ENCODE data around the gene PGPEP1.
"Not testable (repeated sequence)": the region's sequence is repeated elsewhere in the genome, so short reads cannot be mapped to it uniquely, and the experiment has no call there.

PGPEP1 gene

DNA sequence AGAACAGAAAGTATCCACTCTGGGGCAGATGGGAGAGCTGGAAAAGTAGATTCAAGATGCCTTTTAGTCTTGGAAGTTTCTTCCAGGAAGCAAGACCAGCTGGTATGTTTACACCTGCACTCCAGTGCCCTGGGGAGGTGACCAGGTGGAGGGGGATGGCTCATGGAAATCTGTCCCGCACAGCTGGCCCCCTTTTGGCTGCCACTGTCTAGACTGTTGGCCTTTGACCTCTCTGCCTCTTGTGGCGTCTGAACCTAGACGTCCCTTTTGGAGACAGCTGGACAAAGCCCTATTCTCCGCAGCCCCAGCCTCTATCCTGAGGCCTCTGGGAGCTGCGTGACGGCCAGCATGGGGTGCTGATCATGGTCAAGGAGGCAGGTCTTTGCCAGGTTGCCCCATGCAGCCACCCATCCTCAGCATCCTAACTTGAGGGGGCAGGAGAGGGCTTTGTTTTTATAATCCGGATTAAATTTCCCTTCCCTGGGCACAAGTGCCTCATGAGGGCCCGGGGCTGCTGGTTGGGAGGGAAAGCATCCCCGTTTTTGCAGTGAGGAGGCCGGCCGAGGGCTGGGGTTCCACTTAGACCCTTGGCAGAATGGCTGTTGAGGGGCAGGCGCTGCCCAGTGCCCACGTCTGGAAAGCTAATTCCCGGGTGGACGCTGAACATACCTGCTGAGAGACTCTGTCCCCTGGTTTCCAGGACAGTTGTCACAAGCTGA is 28.3 kb downstream of the PGPEP1 start:
- no peak for DNase-seq

DNA sequence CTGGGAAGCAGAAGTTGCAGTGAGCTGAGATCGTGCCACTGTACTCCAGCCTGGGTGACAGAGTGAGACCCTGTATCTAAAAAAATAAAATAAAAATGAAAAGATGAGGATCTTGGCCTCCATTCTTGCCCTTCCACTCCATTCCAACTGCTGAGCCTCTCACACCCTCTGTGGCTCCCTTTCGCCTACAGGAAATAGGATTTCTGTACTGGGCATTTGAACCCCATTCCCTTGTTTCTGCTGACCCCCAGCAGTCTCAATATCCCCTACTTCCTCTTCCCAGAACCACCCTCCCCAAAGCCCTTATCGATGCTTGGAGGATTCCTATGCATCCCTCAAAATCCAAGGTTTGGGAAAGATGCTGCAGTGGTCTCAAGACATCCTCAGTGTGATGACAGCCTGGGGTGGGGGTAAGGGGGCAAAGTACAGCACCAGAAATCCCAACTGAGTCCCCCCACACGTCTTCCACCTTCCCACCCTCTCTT is 33.1 kb downstream of the PGPEP1 start:
- no peak for DNase-seq

DNA sequence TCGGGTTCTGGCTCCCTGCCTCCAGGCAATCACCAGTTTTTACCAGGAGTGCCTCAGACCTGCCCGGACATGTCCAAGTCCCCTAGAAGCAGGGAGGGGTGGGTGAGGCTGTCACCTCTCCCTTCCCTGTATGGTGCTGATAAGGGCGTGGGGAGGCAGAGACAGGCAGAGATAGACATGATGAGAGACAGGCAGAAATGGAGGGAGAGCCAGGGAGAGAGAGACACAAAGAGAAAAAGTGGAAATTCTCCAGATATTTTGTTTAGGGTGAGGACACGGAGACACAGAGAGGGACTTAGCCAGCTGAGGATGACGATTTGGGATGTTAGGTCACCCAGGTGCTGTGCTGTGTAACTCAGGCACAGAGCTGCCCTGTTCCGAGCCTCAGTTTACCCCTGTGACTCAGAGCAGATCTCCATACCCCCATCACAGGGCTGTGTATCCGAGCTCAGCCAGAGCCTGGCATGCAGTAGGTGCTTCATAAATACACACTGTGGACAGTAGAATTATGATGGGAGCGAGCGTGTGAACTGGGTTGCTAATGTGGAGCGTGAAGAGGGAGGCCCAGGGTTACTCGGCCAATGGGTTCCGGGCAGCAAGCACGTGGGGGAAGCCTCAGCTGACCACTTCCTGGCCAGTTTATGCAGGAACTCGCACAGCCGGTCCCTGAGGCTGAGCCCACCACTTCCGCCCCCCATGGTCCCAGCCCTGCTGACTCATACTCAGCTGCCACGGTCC is 33.7 kb downstream of the PGPEP1 start:
- DNase-seq = no peak

DNA sequence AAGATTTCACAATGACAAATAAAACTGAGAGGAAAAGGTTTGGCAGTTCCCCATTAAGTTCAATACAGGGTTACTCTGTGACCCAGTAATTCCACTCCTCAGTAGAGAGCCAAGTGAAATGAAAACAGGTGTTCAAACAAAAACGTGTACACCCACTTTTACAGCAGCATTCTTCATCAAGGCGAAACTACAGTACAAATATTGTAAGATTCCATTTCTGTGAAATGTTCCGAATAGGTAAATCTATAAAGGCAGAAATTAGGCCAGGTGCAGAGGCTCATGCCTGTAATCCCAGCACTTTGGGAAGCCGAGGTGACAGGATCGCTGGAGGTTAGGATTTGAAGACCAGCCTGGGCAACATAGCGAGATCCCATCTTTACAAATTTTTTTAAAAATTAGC is 36.6 kb downstream of the PGPEP1 start:
- no peak for DNase-seq

DNA sequence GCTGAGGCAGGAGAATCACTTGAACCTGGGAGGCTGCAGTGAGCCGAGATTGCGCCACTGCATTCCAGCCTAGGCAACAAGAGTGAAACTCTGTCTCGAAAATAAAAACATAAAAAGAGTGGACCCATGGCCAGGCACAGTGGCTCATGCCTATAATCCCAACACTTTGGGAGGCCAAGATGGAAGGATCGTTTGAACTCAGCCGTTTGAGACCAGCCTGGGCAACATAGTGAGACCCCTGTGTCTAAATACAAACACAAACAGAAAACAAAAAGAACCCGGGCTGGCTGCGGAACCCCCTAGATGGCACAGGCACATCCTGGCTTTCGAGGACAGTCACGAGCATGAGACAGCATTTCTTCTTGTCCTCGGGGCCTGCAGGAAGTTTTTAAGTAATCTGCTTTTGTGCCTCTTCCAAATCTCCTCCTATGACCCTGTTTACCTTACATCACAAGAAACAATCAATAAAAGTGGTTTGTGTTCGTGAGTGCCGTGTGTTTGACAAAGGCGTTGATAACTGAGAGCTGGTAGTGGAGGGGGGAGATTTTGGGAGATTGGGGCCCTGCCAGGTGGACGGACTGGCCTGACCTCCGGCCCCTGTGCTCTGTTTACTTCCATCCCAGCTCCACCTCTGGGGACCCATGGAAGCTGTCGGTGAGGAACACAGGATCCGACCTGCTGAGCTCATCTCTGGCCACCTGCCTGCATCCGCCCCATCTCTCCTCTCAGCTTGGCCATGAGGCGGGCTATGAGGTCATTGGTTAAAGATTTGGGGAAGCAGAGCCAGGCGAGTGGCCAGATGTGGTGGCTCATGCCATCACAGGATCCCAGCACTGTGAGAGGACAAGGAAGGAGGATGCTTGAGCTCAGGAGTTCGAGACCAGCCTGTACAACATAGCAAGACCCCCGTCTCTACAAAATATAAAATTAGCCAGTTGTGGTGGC is 39.7 kb downstream of the PGPEP1 start:
- peak; percentile 52 for DNase-seq

DNA sequence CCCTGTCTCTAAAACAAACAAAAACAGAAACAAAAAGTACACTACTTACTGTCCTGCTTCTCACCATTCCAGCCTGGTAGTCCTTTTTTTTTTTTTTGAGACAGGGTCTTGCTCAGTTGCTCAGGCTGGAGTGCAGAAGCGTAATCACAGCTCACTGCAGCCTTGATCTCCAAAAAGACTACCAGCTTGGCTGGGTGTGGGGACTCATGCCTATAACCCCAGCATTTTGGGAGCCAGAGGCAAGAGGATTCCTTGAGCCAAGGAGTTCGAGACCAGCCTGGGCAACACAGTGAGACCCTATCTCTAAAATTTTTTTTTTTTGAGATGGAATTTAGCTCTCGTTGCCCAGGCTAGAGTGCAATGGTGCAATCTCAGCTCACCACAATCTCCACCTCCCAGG is 40.4 kb downstream of the PGPEP1 start:
- no peak for DNase-seq

DNA sequence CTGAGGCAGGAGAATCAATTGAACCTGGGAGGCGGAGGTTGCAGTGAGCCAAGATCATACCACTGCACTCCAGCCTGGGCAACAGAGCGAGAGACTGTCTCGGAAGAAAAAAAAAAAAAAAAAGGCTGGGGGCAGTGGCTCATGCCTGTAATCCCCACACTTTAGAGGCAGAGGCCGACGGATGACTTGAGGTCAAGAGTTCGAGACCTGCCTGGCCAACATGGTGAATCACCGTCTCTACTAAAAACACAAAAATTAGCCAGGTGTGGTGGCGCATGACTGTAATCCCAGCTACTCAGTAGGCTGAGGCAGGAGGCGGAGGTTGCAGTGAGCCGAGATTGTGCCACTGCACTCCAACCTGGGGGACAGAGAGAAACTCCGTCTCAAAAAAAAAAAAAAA is 43.2 kb downstream of the PGPEP1 start:
- not testable (repeated sequence) for DNase-seq

DNA sequence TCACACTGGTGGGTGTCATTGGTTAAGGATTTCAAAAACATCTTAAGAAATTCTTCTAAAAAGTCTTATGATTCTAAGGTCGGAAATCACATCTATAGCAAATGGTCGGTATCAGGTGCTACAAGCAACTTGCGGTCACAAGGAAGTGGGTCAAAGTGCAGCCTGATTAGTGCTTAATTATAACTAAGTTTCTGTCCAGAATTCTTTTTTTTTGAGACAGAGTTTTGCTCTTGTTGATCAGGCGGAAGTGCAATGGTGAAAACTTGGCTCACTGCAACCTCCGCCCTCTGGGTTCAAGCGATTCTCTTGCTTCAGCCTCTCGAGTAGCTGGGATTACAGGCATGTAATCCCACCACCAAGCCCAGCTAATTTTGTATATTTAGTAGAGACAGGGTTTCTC is 44.4 kb downstream of the PGPEP1 start:
- DNase-seq = no peak

DNA sequence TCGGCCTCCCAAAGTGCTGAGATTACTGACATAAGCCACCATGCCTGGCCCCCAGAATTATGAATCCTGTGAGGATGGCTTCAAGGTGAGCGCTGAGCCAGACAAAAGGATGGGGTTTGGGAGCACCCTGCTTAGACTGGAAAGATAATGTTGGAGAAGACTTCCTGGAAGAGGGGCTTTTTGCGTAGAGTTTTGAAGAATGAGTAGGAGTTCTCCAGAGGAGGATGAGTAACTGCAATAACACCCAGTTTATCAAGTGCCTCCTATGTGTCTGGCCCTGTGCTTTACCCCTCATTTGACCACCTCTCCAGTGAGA is 44.9 kb downstream of the PGPEP1 start:
- no peak for DNase-seq

DNA sequence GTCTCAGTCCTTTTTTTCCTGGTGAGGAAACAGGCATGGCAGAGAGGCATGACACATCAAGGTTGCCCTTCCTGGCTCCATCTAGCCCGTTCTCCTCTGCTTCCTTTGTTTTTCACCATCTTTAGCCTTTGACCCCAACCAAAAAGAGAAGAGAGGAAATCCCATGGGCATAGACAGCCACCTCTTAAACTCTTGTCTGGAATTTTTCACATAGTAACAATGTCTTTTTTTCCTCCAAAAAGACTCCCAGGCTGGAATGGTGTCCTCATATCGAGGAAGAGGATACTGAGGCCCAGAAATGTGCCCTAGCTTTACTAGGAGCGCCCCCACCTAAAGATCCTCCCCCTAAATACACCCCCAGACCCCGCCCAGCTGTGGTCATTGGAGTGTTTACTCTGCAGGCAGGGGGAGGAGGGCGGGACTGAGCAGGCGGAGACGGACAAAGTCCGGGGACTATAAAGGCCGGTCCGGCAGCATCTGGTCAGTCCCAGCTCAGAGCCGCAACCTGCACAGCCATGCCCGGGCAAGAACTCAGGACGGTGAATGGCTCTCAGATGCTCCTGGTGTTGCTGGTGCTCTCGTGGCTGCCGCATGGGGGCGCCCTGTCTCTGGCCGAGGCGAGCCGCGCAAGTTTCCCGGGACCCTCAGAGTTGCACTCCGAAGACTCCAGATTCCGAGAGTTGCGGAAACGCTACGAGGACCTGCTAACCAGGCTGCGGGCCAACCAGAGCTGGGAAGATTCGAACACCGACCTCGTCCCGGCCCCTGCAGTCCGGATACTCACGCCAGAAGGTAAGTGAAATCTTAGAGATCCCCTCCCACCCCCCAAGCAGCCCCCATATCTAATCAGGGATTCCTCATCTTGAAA is 45.5 kb downstream of the PGPEP1 start, which contains the start of gene GDF15:
GDF15 (plus strand) TSS at position 484 of the 868 bp plus-strand sequence; CDS start at position 516, 32 bp downstream.
- no peak for DNase-seq

DNA sequence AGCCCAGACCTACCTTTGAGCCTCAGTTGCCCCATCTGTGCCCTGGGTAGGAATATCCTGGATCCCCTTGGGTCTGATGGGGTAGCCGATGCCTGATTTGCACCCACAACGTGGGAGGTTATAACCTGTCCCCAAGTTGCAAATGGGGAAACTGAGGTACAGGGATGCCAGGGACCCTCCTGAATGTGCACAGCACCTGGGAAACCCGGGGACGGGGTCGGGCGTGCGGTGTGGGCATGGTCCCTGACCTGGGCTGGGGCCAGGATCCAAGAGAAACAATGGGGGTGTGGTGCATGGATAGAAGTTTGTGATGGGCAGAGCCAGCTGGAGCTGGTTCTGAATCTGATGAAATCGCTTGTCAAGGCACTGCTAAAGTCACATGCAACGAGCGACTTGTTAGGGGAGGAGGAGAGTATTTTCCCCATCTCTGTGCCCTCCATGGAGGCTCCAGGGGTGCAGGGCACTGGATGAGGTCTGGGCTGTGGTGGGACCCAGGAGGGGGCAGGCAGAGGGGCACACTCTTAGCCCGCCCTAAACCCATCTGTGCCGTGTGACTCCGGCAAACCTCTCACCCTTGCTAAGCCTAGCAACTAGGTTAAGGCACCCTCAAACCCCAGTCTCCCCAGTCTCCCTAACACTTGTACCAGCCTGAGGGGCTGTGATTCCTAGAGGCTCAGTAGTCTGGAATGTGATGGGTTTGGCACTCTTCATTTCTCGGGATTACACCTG is 46.3 kb downstream of the PGPEP1 start:
- DNase-seq = no peak

DNA sequence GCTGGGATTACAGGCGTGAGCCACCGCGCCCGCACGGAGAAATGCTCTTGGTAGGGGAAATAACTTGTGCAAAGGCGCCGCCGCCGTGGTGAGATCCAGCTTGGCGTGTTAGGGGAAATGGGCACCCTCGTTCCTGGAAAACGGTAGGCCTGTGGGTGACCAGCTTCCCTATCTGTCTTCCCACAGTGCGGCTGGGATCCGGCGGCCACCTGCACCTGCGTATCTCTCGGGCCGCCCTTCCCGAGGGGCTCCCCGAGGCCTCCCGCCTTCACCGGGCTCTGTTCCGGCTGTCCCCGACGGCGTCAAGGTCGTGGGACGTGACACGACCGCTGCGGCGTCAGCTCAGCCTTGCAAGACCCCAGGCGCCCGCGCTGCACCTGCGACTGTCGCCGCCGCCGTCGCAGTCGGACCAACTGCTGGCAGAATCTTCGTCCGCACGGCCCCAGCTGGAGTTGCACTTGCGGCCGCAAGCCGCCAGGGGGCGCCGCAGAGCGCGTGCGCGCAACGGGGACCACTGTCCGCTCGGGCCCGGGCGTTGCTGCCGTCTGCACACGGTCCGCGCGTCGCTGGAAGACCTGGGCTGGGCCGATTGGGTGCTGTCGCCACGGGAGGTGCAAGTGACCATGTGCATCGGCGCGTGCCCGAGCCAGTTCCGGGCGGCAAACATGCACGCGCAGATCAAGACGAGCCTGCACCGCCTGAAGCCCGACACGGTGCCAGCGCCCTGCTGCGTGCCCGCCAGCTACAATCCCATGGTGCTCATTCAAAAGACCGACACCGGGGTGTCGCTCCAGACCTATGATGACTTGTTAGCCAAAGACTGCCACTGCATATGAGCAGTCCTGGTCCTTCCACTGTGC is 47.9 kb downstream of the PGPEP1 start:
- peak; percentile 66 for DNase-seq

DNA sequence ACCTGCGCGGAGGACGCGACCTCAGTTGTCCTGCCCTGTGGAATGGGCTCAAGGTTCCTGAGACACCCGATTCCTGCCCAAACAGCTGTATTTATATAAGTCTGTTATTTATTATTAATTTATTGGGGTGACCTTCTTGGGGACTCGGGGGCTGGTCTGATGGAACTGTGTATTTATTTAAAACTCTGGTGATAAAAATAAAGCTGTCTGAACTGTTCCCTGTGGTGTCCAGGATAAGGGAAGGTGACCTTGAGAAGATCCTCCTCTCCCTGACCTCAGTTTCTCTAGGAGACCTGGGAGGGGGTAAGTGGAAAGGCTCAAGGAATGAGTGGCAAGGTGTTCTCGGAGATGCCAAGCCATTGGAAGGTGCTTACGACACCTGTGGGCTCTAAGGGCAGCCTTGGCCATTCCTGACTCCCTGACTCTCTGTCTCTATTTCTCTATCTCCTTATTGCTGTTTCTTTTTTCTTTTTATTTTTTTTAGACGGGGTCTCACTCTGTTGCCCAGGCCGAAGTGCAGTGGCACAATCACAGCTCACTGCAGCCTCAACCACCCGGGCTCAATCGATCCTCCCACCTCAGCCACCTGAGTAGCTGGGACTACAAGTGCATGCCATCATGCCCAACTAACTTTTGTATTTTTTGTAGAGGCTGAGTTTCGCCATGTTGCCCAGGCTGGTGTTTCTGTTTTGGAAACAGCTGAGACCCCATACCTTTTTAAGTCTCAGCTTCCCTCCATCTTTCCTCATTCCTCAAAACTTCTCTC is 48.7 kb downstream of the PGPEP1 start:
- DNase-seq = no peak

DNA sequence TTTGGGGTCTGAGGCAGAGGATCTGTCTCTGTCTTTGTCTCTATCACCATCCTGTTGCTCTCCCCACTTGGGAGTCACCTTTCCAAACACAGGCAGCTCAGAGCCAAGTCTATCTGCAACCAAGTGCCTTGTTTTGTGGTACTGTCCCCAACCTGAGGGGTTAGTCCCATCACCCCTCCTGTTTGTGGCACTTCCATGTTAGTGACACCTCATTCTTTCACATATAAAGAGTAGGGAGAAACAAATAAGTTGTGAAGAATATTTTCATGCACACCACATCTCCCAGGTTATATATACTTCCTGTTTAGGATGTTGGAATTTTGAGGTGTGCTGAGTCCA is 49.3 kb downstream of the PGPEP1 start:
- DNase-seq = no peak

DNA sequence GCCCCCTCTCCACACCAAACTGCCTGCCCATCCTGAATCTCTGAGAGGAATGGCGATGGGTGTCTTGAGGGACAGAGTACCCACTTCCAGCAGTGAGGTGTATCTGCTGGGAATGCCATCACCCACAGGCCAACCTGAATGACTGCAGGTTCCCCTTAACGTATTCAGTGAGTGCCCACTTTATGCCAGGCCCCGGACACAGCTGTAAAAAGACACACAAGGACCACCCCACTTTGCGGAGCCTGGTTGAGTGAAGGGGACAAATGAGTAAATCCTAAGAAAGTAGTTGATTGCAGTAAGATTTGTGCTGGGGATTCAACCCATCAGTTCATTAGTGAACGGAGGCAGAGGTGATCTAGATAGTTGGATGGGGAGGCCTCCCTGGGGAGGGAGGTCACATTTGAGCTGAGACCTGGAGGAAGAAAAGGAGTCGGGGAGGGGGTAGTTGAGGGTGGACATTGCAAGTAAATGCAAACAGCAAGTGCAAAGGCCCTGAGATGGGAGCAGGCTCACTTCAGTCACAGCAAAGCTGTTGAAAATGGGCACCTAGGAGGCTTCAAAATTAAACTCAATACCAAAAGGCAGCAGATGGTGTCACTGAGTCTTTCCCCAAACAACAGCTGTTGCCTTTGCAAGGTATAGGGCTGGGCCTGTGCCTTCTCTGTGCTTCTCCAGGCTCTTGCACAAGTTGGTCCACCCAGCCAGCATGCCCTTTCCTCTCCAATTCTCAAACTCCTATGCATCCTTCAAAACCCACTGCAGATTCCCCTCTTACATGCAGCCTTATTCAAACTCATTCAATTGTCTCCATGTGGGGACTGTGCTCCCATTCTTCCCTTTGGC is 49.9 kb downstream of the PGPEP1 start:
- no peak for DNase-seq

DNA sequence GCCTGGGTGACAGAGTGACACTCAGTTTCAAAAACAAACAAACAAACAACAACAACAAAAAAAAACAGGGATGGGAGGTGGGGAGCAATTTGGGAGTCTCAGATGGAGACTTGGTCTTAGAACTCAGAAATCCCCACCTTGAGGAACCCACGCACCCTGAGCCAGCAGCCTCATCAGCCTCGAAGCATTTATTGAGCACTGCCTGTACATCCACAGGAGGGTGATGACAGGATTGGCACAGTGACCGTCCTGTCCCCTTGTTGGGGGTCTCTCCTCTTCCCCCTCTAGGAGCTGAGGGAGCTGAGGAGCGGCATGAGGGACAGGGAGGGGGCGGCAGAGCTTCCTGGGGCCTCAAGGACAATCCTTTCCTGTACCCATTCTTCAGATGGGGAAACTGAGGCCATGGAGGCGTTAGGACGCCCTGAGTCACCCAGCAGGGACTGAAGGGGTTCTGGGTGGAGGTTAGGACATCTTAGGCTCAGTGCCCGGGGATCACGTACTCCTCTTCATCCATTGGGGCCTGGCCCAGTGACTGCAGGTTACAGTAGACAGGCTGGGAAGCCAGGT is 51.2 kb downstream of the PGPEP1 start:
- no peak for DNase-seq

DNA sequence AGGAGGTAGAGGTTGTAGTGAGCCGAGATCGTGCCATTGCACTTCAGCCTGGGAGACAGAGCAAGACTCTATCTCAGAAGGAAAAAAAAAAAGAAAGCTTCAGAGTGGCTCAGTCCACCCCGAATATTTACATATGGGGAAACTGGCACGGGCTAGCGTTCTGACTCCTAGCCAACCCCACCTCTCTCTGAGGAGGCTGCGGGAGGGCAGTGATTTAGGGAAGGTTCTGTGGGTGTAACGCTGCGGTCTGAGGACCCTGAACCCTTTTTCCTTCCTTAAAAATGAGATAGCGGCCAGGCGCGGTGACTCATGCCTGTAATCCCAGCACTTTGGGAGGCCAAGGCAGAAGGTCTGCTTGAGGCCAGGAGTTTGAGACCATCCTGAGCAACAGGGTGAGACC is 52.0 kb downstream of the PGPEP1 start:
- DNase-seq = no peak

DNA sequence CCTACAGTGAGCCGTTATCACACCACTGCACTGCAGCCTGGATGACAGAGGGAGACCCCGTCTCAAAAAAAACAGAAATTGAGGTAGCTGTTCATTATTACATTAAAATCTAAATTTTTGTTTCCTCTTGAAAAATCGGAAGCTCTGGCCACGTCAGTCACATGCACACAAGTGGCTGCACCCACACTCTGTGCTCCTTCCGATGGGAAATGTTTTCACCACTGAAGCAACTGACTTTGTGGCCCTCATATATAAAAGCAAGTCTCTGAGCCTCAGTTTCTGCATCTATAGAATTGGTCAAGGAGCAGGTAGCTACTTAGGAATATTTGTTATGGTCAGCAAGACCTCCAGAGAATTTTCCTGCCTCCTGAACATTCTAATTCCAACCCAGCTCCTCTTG is 52.5 kb downstream of the PGPEP1 start:
- no peak for DNase-seq

DNA sequence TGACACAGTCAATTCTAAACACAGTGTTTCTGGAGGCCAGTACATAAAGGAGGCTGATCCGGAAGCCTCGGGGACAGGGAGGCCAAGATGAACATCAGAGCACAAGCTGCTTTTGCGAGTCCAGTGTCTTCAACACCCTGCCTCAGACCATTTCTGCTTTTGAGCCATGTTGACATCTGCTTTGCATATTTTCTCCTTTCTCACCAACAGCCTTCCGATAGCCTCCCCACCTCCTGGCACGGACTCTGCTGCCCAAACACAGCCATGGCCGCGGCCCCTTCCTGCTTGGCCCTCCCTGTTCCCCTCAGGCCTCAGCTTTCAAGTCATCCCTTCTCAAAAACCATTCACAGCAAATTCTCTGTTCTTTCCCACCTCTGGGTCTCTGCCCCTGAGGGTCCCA is 53.4 kb downstream of the PGPEP1 start:
- no peak for DNase-seq
